ENCODE measurements around the gene RAB21. TPM values are rescaled to one million over a fixed set of nuclear protein-coding genes. Genes with fewer than 3 reads are reported as not detected.

RAB21 gene
- total RNA-seq, 1 experiment from 2014 or later = 53.0 TPM

- Histone ChIP-seq H3K79me1 (ENCODE audit: insufficient read depth, low read depth, low read length, poor library complexity, severe bottlenecking) (peaks cover 25% of the 10 kb centered on the region), H3K4ac (ENCODE audit: low read depth, low read length) (no peak overlapping the region), H3K9ac (ENCODE audit: extremely low read depth, insufficient read length, low read length) (no peak overlapping the region), H3T11ph (ENCODE audit: low read length) (no peak overlapping the region), H2AK5ac (ENCODE audit: insufficient read length, low read length) (no peak overlapping the region), H3K27me3 (ENCODE audit: insufficient read depth, low read length) (no peaks in the 10 kb centered on the region), H3K14ac (ENCODE audit: insufficient read depth, low read length) (no peak overlapping the region), H3K56ac (ENCODE audit: insufficient read length, low read depth, low read length) (no peak overlapping the region), H2BK15ac (ENCODE audit: low read depth, low read length) (no peak overlapping the region), H3K4me1 (ENCODE audit: insufficient read depth, low read length) (no peaks in the 10 kb centered on the region; the same call in 1 of the 2 replicates), H2BK12ac (ENCODE audit: insufficient read length, low read depth, low read length) (no peak overlapping the region), H2AFZ (ENCODE audit: low read length) (no peak overlapping the region), H4K91ac (ENCODE audit: insufficient read length, low read depth, low read length) (no peak overlapping the region), H3K27ac (ENCODE audit: insufficient read length, low read depth, low read length) (no peak overlapping the region), H3K79me2 (ENCODE audit: insufficient read depth, low read length) (peaks cover 43% of the 10 kb centered on the region; the same call in 1 of the 2 replicates), H3K23me2 (ENCODE audit: insufficient read length, low read depth, low read length, poor library complexity, severe bottlenecking) (peaks cover 10% of the 10 kb centered on the region), H3K4me2 (ENCODE audit: insufficient read depth, insufficient read length, low read length) (no peak overlapping the region), H2BK120ac (ENCODE audit: low read depth, low read length, poor library complexity, severe bottlenecking) (no peak overlapping the region), H3K9me3 (ENCODE audit: control insufficient read depth, low read depth, low read length) (no peaks in the 10 kb centered on the region), H2BK20ac (ENCODE audit: low read depth, low read length, poor library complexity, severe bottlenecking) (no peak overlapping the region), H3K23ac (ENCODE audit: insufficient read length, low read depth, low read length) (no peak overlapping the region), H4K20me1 (ENCODE audit: control insufficient read depth, insufficient read depth, insufficient read length) (no peaks in the 10 kb centered on the region), H3K18ac (ENCODE audit: insufficient read length, low read depth, low read length) (no peak overlapping the region), H4K5ac (ENCODE audit: insufficient read length, low read depth, low read length) (no peak overlapping the region), H4K8ac (replicated peaks; ENCODE audit: insufficient read length, low read depth, low read length) (no peak overlapping the region), H2BK5ac (ENCODE audit: insufficient read length, low read length) (no peak overlapping the region)
- WGBS (ENCODE audit: extremely low coverage, insufficient read length, low lambda C conversion rate) = no CpG with 5 or more reads among the region's 3 CpGs
- Mint-ChIP-seq H3K27me3 (ENCODE audit: low read depth) (no peaks in the 10 kb centered on the region), H3K4me3 (no peak overlapping the region), H3K9me3 (peaks cover 2 to 3% of the 10 kb centered on the region in 2 experiments; a peak in 3 of 5 replicates), H3K4me1 (peaks cover 21 to 31% of the 10 kb centered on the region in 2 experiments), H3K27ac (no peak overlapping the region), H3K36me3 (ENCODE audit: insufficient read depth in 1 of 3, low read depth in 3 of 3) (peaks cover 22 to 27% (median 22%) of the 10 kb centered on the region in 3 experiments)
- no peak for DNase-seq
- no peak for TF ChIP-seq CTCF (conservative IDR thresholded peaks at IDR 0.05)
Measured at GRCh38 chr12:71759941-71760340, 5.3 kb downstream of the RAB21 start.

Measured in H9 (cell line).